ENCODE results near the gene PRKCSH. TPM values are rescaled to one million over a fixed set of nuclear protein-coding genes. Genes with fewer than 3 reads are reported as not detected.

PRKCSH gene
- total RNA-seq, 2 donors from 2014 or later, result 132 to 139 TPM

DNA sequence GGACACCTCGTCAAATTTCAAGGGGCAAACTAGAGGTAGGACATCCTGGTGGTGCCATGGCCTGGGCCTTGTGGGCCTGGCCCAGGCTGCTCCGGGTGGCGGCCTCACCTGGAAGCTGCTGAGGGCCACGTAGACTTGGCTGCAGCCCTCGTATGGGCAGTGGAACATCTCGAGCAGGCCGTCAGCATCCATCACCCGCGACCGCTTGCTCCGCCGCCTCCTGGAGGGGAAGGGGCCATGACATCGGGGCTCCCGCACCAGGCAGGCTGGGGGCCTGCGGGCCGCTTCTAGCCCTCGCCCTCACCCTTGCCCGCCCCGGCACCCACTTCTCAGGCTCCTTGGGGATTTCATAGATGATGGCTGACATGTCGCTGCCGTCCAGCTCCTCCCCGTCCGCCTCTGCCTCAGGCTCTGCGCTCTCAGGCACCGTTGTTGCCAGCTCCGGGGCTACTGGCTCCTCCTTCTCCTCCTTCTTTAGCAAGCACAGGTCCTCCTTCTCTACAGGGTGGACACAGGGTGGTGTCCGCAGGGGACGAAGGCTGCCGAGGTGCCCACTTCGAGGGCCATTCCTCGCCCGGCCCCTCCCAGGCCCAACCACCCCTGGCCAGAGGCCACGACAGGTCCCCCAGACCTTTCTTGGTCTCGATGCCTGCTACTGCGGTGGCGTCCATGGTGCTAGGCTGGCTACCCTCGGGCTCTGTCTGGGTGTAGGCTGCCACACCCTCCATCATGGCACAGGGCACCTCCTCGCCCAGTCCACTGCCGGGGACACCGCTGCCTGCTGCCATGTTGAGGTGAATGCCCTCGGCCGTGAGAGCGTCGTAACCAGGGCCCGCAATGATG is 51.4 kb downstream of the PRKCSH start:
- no peak for ATAC-seq
- no peak for DNase-seq
- intact Hi-C loops (cut with DNase I), result loop anchor here in 1 of 2 donors (10.0 kb wide), 1 partner anchor 192 kb away; the partner anchor contains the start of gene TSPAN16

DNA sequence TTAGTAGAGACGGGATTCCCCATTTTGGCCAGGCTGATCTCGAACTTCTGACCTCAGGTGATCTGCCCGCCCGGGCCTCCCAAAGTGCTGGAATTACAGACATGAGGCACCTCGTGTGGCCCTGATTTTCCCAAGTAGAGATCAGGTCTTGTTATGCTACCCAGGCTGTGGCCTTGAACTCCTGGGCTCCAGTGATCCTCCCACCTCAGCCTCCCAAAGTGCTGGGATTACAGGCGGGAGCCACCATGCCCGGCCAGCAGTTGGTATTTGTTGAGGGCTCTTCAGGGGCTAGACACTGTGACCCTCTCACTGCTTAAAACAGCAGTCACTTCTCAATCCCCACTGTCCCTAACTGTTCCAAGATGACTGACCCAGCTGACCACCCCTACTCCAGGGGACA is 53.9 kb downstream of the PRKCSH start:
- no peak for ATAC-seq
- no peak for DNase-seq
- intact Hi-C loops (cut with DNase I), result loop anchor here in 1 of 2 donors (10.0 kb wide), 1 partner anchor 195 kb away; the partner anchor contains the start of gene TSPAN16

DNA sequence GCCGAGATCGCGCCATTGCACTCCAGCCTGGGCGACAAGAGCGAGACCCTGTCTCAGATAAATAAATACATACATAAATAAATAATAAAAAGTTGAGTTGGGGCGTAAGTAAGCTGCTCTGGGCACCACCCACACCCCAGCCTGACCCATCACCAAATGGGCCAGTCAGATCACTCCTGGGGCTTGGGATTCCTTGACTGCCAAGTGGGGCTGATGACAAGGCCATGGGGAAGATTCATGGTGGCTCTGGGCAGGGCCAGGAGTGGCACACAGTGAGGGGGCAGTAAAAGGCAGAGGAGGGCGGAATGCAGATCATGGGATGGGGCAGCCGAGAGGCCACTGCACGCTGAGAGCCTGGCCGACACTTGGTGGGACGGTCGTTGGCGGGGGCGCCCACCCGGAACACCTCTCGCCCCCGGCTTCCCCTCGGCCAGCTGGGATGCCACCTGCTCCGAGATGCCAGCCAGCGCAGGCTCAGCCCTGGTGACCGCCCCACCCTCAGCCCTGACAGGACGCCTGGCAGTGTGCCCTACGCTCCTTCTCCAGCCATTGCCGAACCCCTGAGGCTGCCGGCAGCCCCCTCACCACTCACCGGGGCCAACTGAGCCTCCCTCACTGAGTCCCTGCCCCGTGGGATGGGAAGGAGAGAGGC is 59.3 kb downstream of the PRKCSH start:
- intact Hi-C loops (cut with DNase I), result no loop called here
- ATAC-seq, result no peak

DNA sequence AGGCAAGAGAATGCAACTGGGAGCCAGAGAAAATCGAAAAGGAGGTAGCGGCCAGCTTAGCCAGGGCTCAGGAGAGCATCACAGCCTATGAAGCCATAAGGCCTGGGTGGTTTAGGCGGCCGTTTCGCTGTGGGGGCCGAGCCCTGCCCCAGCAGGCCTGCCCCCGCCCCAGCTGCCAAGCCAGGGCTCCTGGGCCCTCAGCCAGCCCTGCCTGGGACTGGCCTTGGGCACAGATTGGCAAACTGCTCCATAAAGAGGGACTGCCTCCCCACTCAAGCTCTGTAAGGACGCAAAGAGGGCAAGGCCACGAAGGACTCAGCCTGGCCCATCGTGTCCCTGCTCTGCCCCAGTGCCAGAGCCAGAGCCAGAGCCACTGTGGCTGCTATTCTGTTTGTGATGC is 60.0 kb downstream of the PRKCSH start:
- DNase-seq (no peak), ATAC-seq (no peak)
- intact Hi-C loops (cut with DNase I), result no loop called here

More for the DNA sequence above, 59.3 kb downstream of the PRKCSH start:
- no peak for DNase-seq

DNA sequence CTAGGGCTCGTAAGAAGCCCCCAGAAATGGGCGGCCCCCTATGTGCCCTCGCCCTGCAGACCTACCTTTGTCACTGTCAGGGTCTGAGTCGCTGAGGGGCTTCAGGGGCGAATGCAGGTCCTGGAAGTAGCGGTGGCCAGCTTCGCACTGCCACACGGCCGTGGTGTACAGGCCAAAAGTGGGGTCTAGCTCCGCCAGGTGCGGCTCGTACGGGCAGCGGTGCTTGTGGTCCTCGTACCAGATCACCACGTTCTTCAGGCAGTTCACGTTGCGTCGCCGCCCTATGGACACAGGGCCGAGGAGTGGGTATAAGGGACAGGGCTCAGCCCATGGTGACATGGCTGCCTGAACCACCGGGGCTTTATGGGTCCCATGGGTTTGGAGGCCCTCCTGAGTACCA is 60.5 kb downstream of the PRKCSH start:
- ATAC-seq, result peak in 1 of 2 donors; percentile 6
- DNase-seq, result no peak
- intact Hi-C loops (cut with DNase I), result loop anchor here in 1 of 2 donors (1.0 kb wide), 1 partner anchor 91 kb away; no protein-coding TSS in a partner anchor

DNA sequence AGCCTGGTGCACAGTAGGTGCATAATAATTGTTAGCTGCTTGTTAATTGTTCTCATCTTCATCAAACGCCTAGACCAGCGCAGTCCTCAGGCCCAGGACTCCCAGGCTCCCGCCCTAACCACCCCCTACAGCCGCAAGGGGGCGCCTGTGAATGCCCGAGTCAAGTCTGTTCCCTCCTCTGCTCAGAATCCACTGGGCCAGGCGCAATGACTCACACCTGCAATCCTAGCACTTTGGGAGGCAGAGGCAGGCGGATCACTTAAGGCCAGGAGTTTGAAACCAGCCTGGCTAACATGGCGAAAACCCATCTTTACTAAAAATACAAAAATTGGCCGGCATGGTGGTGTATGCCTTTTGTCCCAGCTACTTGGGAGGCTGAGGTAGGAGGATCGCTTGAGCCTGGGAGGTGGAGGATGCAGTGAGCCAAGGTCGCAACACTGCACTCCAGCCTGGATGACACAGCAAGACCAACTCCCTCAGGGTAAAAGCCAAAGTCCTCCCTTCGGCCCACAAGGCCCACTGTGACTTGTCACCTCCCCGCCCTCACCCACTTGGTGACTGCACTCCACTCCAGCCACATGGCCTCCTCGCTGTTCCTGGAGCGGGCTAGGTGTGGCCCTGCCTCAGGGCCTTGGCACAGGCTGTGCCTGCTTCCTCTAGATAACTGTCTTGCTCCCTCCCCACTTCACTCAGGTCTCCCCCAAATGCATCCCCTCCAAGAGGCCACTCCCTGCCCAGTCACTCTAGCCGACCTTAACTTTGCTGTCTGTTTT is 61.1 kb downstream of the PRKCSH start:
- ATAC-seq (peak; percentile 51 to 75), DNase-seq (peak; percentile 72)
- intact Hi-C loops (cut with DNase I), result loop anchor here in 1 of 2 donors (1.0 kb wide), 1 partner anchor 91 kb away; no protein-coding TSS in a partner anchor

DNA sequence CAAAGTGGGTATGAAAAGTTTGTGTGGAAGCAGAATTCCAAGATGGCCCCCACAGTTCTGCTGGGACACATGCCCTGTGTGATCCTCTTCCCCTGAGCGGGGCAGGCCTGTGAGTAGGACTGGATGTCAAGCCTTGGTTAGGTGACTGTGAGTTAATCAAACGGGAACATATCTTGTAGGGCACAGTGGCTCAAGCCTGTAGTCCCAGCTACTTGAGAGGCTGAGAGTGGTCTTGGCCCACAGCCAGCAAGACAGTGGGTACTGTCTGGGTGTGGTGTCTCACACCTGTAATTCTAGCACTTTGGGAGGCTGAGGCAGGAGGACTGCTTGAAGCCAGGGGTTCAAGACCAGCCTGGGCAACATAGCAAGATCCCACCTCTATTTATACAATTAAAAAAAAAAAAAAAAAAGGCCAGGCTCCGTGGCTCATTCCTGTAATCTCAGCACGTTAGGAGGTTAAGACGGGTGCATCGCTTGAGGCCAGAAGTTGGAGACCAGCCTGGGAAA is 63.8 kb downstream of the PRKCSH start:
- no peak for DNase-seq
- intact Hi-C loops (cut with DNase I), result no loop called here
- ATAC-seq, result no peak

DNA sequence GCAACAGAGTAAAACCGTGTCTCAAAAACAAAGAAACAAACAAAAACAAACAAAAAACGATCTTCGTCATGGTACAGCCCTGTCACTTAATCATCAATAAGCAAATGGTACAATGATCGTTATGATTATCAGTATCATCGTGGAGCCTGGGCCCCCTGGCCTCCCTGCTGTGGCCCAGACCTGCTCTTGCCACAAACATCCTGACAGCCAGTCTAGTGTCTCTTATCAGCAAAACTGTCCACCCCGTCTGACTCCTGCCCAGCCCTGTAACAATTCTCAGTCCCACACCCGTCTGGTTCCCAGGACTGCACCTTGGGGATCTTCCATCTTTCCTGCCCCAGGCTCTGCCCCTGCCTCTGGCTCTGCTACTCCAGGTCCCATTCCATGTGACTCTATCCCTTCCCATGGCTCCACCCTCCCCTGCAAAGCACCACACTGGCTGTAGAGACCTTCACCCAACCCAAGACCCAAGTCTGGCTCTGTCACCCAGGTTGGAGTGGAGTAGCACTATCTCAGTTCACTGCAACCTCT is 64.5 kb downstream of the PRKCSH start:
- intact Hi-C loops (cut with DNase I), result no loop called here
- no peak for DNase-seq
- no peak for ATAC-seq

Small RNAs within 50 kb of the gene (microRNA-seq; reads per million reads assigned to microRNA genes)
- gene MIR7974, result 0 reads per million in 2 donors

Other genes with a start within 250 kb of the PRKCSH start
- 100 to 1,000 TPM; 238 to 255 TPM for gene KANK2, start 238.1 kb upstream of the PRKCSH start, total RNA-seq
- 10 to 100 TPM in 1 of 2 donors, 1 to 10 TPM in 1; 4.0 to 20.3 TPM for gene ANGPTL8, start 196.0 kb upstream of the PRKCSH start, total RNA-seq
- 10 to 100 TPM; 37.5 to 61.1 TPM for gene DOCK6, start 173.1 kb upstream of the PRKCSH start, total RNA-seq
- not detected for gene TSPAN16, start 139.5 kb upstream of the PRKCSH start, total RNA-seq
- 10 to 100 TPM; 12.2 to 14.2 TPM for gene RAB3D, start 96.0 kb upstream of the PRKCSH start, total RNA-seq
- 10 to 100 TPM; 89.9 to 96.6 TPM for gene TMEM205, start 89.4 kb upstream of the PRKCSH start, total RNA-seq
- 10 to 100 TPM; 16.4 to 20.0 TPM for gene CCDC159, start 89.1 kb upstream of the PRKCSH start, total RNA-seq
- gene PLPPR2, start 80.2 kb upstream of the PRKCSH start, total RNA-seq, result 10 to 100 TPM; 23.5 to 28.3 TPM
- 1 to 10 TPM; 1.3 to 1.5 TPM for gene SWSAP1, start 61.0 kb upstream of the PRKCSH start, total RNA-seq
- gene EPOR, start 51.3 kb upstream of the PRKCSH start, total RNA-seq, result 1 to 10 TPM; 7.5 to 7.7 TPM
- gene RGL3, start 16.3 kb upstream of the PRKCSH start, total RNA-seq, result 10 to 100 TPM; 11.3 to 15.1 TPM
- gene ODAD3, start 514 bp upstream of the PRKCSH start, total RNA-seq, result under 1 TPM; 0.56 to 0.68 TPM
- under 1 TPM; 0.24 to 0.50 TPM for gene ELAVL3, start 45.4 kb downstream of the PRKCSH start, total RNA-seq
- 1 to 10 TPM; 3.7 to 4.9 TPM for gene ZNF653, start 70.2 kb downstream of the PRKCSH start, total RNA-seq
- 100 to 1,000 TPM in 1 of 2 donors, 10 to 100 TPM in 1; 99.4 to 105 TPM for gene ECSIT, start 93.5 kb downstream of the PRKCSH start, total RNA-seq
- gene CNN1, start 103.2 kb downstream of the PRKCSH start, total RNA-seq, result 100 to 1,000 TPM; 159 to 208 TPM
- 10 to 100 TPM; 36.8 to 37.2 TPM for gene ELOF1, start 123.6 kb downstream of the PRKCSH start, total RNA-seq
- 1 to 10 TPM; 4.5 to 5.4 TPM for gene ACP5, start 142.0 kb downstream of the PRKCSH start, total RNA-seq
- gene ZNF627, start 161.8 kb downstream of the PRKCSH start, total RNA-seq, result 1 to 10 TPM; 5.1 to 5.4 TPM